Keratinocyte (primary cell): Measurements from ENCODE around the gene ENPP1.

ENCODE experiments used
- EZH2 ChIP-seq: IDR thresholded peaks from one replicate; pipeline ENCODE4 v1.6.1; 2012; ENCODE audit warnings: inconsistent platforms, mild to moderate bottlenecking, low read length, moderate library complexity
- TF ChIP-seq, protein P1 (sequence below), 3 experiments: IDR thresholded peaks in 1 of 3; conservative IDR thresholded peaks in 1 of 3; optimal IDR thresholded peaks in 1 of 3; 2 replicates in 2 of 3; 3 replicates in 1 of 3; pipeline versions ENCODE3 to v1.5.1; 2011; ENCODE audit warnings: low read length in 3 of 3, mild to moderate bottlenecking in 3 of 3, moderate library complexity in 2 of 3, control low read depth in 1 of 3, inconsistent platforms in 1 of 3; ENCODE audit not compliant: insufficient read depth in 2 of 3; ENCODE audit errors: extremely low read depth in 1 of 3

DNA sequence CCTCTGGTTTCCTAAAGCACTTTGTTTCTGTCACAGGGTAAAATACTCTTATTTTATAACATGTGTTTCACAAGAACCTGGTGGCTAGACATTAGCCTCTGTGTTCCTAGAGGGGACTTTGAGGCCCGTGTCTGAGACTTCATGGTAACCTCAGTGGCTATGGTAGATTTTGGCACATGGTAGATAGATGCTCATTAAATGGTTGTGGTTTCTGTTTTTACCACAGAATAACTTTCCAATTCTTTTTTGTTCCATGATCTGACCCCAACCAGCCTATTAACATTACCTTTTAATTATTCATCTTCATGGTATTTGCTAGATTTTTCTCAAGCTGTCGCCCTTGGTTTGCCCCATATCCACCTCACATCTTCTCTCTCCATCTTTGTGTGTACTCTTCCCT lies 109.0 kb downstream of the ENPP1 start:
- no peak for TF ChIP-seq EZH2
- TF ChIP-seq, protein P1, sequence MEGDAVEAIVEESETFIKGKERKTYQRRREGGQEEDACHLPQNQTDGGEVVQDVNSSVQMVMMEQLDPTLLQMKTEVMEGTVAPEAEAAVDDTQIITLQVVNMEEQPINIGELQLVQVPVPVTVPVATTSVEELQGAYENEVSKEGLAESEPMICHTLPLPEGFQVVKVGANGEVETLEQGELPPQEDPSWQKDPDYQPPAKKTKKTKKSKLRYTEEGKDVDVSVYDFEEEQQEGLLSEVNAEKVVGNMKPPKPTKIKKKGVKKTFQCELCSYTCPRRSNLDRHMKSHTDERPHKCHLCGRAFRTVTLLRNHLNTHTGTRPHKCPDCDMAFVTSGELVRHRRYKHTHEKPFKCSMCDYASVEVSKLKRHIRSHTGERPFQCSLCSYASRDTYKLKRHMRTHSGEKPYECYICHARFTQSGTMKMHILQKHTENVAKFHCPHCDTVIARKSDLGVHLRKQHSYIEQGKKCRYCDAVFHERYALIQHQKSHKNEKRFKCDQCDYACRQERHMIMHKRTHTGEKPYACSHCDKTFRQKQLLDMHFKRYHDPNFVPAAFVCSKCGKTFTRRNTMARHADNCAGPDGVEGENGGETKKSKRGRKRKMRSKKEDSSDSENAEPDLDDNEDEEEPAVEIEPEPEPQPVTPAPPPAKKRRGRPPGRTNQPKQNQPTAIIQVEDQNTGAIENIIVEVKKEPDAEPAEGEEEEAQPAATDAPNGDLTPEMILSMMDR (optimal IDR thresholded peaks at IDR 0.05 in 1 of 3, IDR thresholded peaks at IDR 0.05 in 1 of 3, conservative IDR thresholded peaks at IDR 0.05 in 1 of 3; ENCODE audit: extremely low read depth in 1 of 3, insufficient read depth in 2 of 3, low read length in 3 of 3): no peak
